Measurements from ENCODE around the gene IGSF21. TPM values are rescaled to one million over a fixed set of nuclear protein-coding genes. Genes with fewer than 3 reads are reported as not detected.

The IGSF21 gene
- total RNA-seq, 1 experiment from 2014 or later = 30.5 TPM

- H3K4me3 Mint-ChIP-seq = no peak overlapping the region
- ATAC-seq (no peak), DNase-seq (ENCODE audit: low spot score) (no peak)
- CTCF ChIA-PET = interaction anchor here (1.3 to 1.6 kb wide), 4 partner anchors 52 to 231 kb away, joined by 3 to 6 read pairs (median 4); no protein-coding TSS in a partner anchor
- H3K27ac Mint-ChIP-seq = no peak overlapping the region
- peaks cover 61% of the 10 kb centered on the region for H3K4me1 Mint-ChIP-seq
- no peaks in the 10 kb centered on the region for H3K36me3 Mint-ChIP-seq
- H3K27me3 Mint-ChIP-seq (ENCODE audit: low read depth) = no peaks in the 10 kb centered on the region; the same call in 1 of the 2 replicates
- POLR2A ChIA-PET = no interaction called here
- H3K9me3 Mint-ChIP-seq = no peaks in the 10 kb centered on the region
- no peak for TF ChIP-seq ATF1 (CRISPR knock-in tag; IDR thresholded peaks at IDR 0.05)
- no peak for TF ChIP-seq NFE2L1 (CRISPR knock-in tag; IDR thresholded peaks at IDR 0.05)
- no peak for TF ChIP-seq NR1H2 (CRISPR knock-in tag; IDR thresholded peaks at IDR 0.05)
- TF ChIP-seq MAX (CRISPR knock-in tag; IDR thresholded peaks at IDR 0.05) = no peak
- TF ChIP-seq CBFB (CRISPR knock-in tag; IDR thresholded peaks at IDR 0.05; ENCODE audit: low read depth) = no peak
- TF ChIP-seq NFYB (CRISPR knock-in tag; conservative IDR thresholded peaks at IDR 0.05; ENCODE audit: low read depth) = no peak
- TF ChIP-seq ZBTB21 (CRISPR knock-in tag; IDR thresholded peaks at IDR 0.05; ENCODE audit: borderline replicate concordance) = no peak
- no peak for TF ChIP-seq GTF2I (CRISPR knock-in tag; conservative IDR thresholded peaks at IDR 0.05)
- TF ChIP-seq RORB (CRISPR knock-in tag; IDR thresholded peaks at IDR 0.05) = no peak
- TF ChIP-seq, protein P1, sequence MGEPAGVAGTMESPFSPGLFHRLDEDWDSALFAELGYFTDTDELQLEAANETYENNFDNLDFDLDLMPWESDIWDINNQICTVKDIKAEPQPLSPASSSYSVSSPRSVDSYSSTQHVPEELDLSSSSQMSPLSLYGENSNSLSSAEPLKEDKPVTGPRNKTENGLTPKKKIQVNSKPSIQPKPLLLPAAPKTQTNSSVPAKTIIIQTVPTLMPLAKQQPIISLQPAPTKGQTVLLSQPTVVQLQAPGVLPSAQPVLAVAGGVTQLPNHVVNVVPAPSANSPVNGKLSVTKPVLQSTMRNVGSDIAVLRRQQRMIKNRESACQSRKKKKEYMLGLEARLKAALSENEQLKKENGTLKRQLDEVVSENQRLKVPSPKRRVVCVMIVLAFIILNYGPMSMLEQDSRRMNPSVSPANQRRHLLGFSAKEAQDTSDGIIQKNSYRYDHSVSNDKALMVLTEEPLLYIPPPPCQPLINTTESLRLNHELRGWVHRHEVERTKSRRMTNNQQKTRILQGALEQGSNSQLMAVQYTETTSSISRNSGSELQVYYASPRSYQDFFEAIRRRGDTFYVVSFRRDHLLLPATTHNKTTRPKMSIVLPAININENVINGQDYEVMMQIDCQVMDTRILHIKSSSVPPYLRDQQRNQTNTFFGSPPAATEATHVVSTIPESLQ (CRISPR knock-in tag; IDR thresholded peaks at IDR 0.05) = no peak
- no peak for TF ChIP-seq TCF7 (CRISPR knock-in tag; IDR thresholded peaks at IDR 0.05; ENCODE audit: low read depth)
- TF ChIP-seq NFATC4 (CRISPR knock-in tag; IDR thresholded peaks at IDR 0.05) = no peak
- TF ChIP-seq ZBTB43 (CRISPR knock-in tag; IDR thresholded peaks at IDR 0.05) = no peak
- TF ChIP-seq, protein P2, sequence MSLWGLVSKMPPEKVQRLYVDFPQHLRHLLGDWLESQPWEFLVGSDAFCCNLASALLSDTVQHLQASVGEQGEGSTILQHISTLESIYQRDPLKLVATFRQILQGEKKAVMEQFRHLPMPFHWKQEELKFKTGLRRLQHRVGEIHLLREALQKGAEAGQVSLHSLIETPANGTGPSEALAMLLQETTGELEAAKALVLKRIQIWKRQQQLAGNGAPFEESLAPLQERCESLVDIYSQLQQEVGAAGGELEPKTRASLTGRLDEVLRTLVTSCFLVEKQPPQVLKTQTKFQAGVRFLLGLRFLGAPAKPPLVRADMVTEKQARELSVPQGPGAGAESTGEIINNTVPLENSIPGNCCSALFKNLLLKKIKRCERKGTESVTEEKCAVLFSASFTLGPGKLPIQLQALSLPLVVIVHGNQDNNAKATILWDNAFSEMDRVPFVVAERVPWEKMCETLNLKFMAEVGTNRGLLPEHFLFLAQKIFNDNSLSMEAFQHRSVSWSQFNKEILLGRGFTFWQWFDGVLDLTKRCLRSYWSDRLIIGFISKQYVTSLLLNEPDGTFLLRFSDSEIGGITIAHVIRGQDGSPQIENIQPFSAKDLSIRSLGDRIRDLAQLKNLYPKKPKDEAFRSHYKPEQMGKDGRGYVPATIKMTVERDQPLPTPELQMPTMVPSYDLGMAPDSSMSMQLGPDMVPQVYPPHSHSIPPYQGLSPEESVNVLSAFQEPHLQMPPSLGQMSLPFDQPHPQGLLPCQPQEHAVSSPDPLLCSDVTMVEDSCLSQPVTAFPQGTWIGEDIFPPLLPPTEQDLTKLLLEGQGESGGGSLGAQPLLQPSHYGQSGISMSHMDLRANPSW (CRISPR knock-in tag; conservative IDR thresholded peaks at IDR 0.05; ENCODE audit: low read depth) = no peak
- TF ChIP-seq GRHL2 (CRISPR knock-in tag; IDR thresholded peaks at IDR 0.05; ENCODE audit: insufficient replicate concordance, severe bottlenecking) = no peak
Observed at GRCh38 chr1:18350747-18351146, 243.1 kb downstream of the IGSF21 start.

GRCh38 chr1:18351735-18352134, 244.1 kb downstream of the IGSF21 start:
- POLR2A ChIA-PET = no interaction called here
- no peak for TF ChIP-seq ZNF512 (CRISPR knock-in tag; IDR thresholded peaks at IDR 0.05; ENCODE audit: borderline replicate concordance)
- TF ChIP-seq SMAD4 (CRISPR knock-in tag; IDR thresholded peaks at IDR 0.05) = no peak
- TF ChIP-seq RORB (CRISPR knock-in tag; IDR thresholded peaks at IDR 0.05) = no peak
- no peak for TF ChIP-seq ZMAT4 (CRISPR knock-in tag; IDR thresholded peaks at IDR 0.05)
- no peak for TF ChIP-seq CREM (CRISPR knock-in tag; IDR thresholded peaks at IDR 0.05)
- no peak for TF ChIP-seq ZNF121 (CRISPR knock-in tag; IDR thresholded peaks at IDR 0.05)
- TF ChIP-seq ARID4B (CRISPR knock-in tag; IDR thresholded peaks at IDR 0.05; ENCODE audit: borderline replicate concordance) = no peak
- Mint-ChIP-seq H3K4me3 (no peak overlapping the region), H3K4me1 (peaks cover 61% of the 10 kb centered on the region), H3K36me3 (no peaks in the 10 kb centered on the region), H3K9me3 (no peaks in the 10 kb centered on the region), H3K27ac (peak overlapping the region; percentile 6; the same call in 1 of the 2 replicates), H3K27me3 (ENCODE audit: low read depth) (no peaks in the 10 kb centered on the region; the same call in 1 of the 2 replicates)
- CTCF ChIA-PET = interaction anchor here (1.3 to 1.4 kb wide), 3 partner anchors 117 to 230 kb away, joined by 3 to 6 read pairs (median 4); no protein-coding TSS in a partner anchor
- ATAC-seq (peak; percentile 56), DNase-seq (ENCODE audit: low spot score) (no peak)

All from WTC11 (cell line).